Urothelium cell line (cell line): ENCODE measurements around the gene ADAMTS3.

Source experiments
- DNase-seq: peaks from one replicate; pipeline ENCODE4 v3.0.0; 2011; ENCODE audit warnings: low spot score, mixed read lengths
- FAIRE-seq: peaks from 2 replicates; lab custom pipeline; 2011; peaks lifted over from hg19 to GRCh38; lab: Jason Lieb, UNC

The ADAMTS3 gene

DNA sequence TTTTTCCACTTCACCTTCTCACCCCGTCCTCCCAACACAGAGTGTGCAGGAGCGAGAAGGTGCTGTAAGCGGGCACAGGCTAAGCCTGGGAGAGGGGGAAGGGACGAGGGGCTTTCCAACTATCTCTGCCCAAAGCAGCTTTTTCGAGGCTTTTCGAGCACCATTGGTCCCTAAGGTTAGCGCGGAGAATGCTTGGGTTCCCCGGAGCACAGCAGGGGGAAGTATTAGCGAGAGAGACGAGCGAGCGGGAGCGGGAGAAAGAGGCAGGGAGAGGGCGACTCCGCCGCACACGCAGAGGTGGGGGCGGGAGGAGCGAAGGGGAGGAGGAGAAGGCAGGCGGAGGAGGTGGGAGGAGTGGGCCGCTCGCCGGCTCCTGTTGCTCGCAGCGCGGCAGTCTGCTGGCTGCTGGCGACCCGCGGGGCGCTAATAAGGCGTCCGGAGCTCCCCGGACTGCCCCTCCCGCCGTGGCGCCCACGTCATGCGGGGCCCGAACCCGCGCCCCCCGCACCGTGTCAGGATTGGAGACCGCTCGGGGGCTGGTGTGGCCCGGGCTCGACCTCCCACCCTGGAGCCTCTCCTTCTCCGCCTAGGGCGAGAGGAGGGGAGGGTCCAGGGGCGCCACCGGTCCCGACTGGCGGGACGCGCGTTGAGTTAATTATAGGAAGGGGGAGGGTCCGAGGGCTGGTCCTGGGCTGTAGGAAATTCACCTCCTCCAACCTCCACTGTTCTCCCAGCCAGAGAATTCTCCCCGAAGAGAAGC, at the start of gene ADAMTS3:
ADAMTS3 (minus strand) TSS at position 263 of the 760 bp plus-strand sequence. CDS start 459 bp downstream, outside the sequence.
- peak; percentile 84 for FAIRE-seq
- DNase-seq: peak; percentile 87

GRCh38 chr4:72613959-72614358, 44.9 kb upstream of the ADAMTS3 start:
- no peak for FAIRE-seq
- DNase-seq: no peak

DNA sequence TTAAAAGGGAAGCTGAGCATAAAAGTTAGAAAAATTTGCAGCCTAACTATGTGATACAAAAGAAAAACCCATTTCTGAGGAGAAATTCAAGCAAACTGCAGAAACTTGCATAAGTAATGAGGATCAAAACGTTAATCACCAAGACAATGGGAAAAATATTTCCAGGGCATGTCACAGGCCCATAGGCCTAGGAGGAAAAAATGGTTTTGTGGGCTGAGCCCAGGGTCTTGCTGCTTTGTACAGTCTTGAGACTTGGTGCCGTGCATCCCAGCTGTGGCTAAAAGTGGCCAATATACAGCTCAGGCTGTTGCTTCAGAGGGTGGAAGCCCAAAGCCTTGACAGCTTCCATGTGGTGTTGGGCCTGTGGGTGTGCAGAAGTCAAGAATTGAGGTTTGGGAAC, 37.7 kb upstream of the ADAMTS3 start:
- no peak for DNase-seq
- no peak for FAIRE-seq

DNA sequence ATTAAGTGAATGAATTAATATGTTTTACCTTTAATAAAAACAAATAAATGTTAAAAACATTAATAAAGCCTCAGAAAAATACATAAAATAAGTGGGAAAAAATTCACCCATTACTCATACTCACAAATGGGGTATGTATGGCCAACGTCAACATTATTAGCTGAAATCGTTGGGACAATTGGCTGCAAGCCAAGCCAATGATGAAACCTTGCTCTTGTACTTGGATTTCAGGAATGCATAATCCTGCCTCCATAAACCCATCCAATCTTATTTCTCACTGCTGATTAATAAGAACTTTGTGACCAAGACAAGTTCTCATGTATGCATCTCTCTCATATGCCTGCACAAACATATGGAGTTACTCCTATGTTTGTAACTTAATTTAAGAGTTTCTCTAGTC, 35.3 kb upstream of the ADAMTS3 start:
- FAIRE-seq (no peak), DNase-seq (no peak)

GRCh38 chr4:72602396-72603376, 33.7 kb upstream of the ADAMTS3 start:
- FAIRE-seq (no peak), DNase-seq (no peak)

GRCh38 chr4:72591547-72592454, 22.8 kb upstream of the ADAMTS3 start:
- DNase-seq (no peak), FAIRE-seq (no peak)

DNA sequence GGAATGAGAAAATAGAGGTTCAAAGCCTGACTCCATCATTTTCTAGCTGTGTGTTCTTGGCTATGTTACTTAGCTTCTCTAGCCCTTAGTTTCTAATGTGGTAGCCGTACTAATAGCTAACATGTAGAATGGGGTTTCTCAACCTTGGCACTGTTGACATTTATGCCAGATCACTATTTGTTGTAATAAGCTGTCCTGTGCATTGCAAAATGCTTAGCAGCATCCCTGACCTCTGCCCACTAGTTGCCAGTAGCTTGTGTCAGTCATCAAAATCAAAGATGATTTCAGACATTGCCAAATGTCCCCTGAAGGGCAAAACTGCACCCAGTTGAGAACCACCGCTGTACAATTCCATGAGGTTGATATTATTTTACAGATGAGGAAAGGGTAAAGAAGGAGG, 18.3 kb upstream of the ADAMTS3 start:
- DNase-seq: no peak
- FAIRE-seq: no peak

DNA sequence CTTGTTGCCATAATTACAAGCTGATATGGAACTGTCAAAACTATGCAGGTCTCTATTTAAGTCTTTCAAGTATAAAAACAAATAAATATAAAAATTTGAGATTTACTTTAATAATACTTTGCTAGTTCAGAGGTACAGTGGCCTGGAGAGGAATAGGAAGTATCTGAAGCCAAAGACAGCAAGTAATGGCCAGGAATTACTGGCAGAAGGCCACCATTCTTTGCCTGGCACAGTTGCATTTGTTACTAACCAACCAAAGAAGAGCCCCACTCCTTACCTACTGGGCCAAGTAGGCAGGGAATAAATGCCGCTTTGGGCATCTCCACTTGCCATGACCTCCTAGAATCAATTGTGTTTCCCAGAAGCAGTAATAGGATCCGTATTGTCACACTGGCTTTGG, 13.8 kb upstream of the ADAMTS3 start:
- DNase-seq: no peak
- no peak for FAIRE-seq

DNA sequence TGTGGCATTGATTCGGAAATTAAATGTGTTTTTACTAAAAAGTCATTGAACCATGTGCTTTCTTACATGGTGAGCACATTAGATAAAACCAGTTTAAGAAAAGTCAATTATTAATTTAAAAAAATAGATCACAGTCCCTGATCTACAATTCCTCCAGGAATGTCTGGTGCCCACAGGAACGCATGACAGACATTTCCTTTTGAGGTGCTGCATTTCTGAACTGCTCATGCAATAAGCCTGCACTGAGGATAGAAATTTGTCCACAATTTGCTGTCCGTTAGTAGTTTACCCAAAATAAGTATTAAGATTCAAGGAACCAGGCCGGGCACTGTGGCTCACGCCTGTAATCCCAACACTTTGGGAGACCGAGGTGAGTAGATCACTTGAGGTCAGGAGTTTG, 8.2 kb upstream of the ADAMTS3 start:
- DNase-seq: no peak
- no peak for FAIRE-seq

GRCh38 chr4:72571337-72571736, 2.3 kb upstream of the ADAMTS3 start:
- DNase-seq (no peak), FAIRE-seq (no peak)

DNA sequence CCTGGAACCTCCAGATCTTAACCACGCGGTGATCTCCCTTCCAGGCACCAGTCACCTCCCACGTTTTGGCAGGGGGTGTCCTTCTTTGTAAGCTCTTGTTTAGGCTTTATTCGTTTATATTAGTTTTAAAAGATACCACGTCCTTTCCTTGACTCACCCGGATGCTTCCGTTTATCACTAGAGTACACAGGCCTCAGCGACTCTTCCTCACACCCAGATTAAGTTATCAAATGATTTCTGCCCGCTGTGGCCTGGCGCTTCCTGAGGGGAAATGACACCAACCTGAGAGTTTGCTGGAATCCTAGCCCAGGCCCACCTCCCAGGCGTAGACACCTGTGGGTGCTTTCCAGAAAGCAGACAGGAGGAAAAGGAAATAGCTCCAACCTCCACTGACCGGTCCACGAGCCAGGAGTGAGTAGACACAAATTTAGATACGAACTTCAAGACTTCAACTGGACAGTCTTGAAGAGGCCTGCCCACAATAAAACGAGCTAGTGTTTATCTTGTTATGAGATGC, 756 bp upstream of the ADAMTS3 start:
- no peak for DNase-seq
- no peak for FAIRE-seq

DNA sequence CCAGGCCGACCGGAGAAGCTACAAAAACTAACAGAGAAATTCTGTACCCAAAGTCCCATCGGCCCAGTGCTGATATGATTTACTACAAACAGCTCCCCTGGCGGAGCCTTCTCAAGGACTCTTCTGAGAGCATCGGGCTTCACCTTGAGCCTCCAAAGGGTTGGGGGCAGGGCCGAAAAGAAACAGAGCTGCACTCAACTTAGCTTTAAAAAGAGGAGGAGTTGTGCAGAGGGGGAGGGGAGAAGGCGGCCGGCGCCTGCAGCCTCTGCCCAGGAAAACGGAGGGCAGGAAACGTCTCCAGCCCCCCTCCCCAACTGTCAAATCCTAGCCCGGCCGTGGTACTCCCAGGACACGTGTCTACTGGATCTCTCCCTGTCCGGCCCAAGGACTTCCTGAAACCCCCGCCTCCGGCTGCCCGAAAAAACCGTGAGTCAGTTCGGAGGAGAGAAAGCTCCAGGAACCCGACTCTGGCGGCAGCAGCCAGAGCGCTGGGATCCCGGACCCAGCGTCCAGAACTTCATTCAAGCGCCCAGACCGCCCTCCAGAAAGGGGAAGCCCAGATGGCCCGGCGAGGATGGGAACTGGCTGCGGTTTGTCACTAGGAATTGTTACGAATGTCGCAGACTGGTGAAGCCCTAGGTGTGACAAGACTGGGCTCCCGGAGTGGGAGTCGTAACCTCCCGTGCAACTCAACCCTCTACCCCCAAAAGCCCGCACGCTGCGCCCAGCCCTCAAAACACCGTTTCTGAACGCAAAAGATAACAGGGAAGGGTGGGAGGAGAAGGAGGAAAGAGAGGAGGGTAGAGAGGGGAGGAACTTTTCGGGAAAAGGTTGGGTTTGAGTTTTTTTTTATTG, 973 bp downstream of the ADAMTS3 start:
- DNase-seq (peak; percentile 87), FAIRE-seq (no peak)

DNA sequence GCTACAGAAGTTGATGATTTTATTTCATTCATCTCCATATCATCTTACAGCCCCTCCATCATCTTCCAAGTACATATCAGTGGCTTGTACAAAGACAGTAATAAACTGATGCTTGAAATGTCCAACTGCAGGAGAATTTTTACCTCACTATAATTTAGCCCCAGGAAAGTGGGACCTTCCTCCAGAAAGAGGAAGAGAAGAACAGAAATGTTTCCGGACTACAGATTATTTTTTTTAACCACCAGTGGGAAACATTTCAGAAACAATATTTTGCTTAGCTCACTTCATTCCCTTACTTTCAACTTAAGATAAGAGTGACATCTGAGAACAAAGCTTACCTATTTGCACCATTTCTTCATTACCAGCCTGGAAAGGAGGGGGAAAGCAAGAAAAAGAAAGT, 2.0 kb downstream of the ADAMTS3 start:
- FAIRE-seq: no peak
- no peak for DNase-seq

GRCh38 chr4:72566464-72566972, 2.5 kb downstream of the ADAMTS3 start:
- FAIRE-seq (no peak), DNase-seq (no peak)

DNA sequence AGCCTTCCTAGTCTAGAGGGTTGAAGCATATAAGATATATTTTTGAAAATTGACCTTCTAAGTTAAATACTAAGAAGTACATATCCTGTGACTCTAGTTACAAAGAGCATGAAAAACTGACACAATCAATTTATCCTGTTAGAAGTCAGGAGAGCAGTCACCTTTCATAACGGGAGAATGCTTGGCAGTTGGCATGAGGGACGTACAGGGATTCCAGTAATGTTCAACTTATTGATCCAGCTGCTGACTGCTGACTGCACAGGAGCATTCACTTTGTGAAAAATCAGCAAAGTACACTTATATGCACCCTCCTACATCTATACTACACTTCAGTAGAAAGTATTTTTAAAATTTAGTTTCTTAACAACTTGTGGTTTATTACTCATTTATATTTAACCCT, 4.2 kb downstream of the ADAMTS3 start:
- FAIRE-seq (no peak), DNase-seq (no peak)

DNA sequence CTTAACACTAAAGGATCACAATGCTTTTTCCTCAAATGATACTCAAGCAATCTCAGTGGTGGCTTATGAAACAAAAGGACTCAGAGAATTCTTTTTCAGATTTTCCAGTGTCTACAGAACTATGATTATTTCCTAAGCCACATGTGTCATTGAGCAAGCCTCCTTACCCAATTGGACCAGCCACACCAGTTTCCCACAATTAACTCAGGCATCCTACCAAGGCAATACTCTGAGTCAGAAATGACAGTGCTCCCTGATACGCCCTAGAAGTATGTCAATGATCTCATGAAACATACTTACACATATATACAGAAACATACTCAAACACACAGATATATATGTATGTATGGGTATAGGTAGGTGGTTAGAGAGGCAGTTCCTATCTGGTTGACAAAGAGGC, 4.8 kb downstream of the ADAMTS3 start:
- FAIRE-seq (no peak), DNase-seq (no peak)

- DNase-seq: no peak
- FAIRE-seq: no peak
Observed at GRCh38 chr4:72558655-72559054, 10.4 kb downstream of the ADAMTS3 start.

GRCh38 chr4:72557021-72557420, 12.0 kb downstream of the ADAMTS3 start:
- DNase-seq: no peak
- FAIRE-seq: no peak

DNA sequence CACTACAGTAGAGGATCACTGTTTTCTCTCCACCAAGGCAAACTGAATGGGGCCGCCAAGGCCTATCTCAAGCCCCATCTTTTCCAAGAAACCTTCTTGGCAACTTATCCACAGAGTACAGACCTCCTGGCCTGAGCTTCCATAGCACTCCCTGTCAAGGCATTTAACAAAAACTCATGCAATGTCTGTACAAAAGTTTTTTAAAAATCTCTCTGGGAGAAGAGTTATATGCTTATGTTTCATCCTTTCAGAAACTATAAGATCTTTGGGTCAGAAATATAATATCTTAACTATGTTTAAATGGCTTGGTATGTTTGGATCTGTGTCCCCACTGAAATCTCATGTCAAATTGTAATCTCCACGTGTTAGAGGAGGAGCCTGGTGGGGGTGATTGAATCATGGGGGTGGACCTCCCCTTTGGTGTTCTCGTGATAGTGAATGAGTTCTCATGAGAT, 13.6 kb downstream of the ADAMTS3 start:
- FAIRE-seq (no peak), DNase-seq (no peak)
